ENCODE results near the gene PIGP. TPM values are rescaled to one million over a fixed set of nuclear protein-coding genes. Genes with fewer than 3 reads are reported as not detected.

The PIGP gene
- total and polyA plus RNA-seq, 9 of the 15 experiments (the other 6 are each of a cell fraction or from before 2014, with no cell fraction given), result 18.3 to 122 (median 35.6) TPM

DNA sequence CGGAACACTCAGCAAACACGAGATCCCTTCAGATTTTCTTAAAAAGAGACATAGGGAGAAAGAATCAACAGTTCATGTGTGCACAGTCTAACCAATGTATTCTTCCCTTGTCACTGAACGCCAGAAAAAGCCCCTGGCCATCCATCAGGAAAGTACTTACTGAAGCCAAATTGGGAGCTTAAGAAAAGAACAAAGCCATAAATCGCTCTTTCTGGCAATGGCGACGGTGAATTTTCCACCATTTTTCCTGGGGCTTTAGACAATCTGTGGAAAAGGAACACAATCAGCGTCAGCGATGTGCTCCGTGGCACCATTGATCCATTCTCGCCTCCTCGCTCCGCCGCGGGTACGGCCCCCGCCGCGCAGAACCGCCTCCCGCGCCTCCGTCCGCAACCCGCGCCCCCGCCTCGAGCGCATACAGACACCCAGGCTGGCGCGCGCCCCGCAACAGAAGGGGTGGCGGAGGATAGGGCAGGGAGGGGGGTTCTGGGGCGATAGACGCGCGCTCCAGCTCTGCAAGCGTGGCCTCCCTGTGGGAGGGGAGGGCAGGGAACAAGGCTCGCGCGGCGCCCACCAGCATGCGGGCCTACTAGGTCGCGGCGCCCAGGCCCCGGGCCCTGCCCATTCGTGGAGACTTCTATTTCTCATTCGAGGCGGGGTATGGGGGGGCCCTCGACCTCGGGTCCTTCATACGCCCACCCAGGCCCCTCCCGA is 440 bp downstream of the PIGP start (continued):
- TF ChIP-seq, protein P1, sequence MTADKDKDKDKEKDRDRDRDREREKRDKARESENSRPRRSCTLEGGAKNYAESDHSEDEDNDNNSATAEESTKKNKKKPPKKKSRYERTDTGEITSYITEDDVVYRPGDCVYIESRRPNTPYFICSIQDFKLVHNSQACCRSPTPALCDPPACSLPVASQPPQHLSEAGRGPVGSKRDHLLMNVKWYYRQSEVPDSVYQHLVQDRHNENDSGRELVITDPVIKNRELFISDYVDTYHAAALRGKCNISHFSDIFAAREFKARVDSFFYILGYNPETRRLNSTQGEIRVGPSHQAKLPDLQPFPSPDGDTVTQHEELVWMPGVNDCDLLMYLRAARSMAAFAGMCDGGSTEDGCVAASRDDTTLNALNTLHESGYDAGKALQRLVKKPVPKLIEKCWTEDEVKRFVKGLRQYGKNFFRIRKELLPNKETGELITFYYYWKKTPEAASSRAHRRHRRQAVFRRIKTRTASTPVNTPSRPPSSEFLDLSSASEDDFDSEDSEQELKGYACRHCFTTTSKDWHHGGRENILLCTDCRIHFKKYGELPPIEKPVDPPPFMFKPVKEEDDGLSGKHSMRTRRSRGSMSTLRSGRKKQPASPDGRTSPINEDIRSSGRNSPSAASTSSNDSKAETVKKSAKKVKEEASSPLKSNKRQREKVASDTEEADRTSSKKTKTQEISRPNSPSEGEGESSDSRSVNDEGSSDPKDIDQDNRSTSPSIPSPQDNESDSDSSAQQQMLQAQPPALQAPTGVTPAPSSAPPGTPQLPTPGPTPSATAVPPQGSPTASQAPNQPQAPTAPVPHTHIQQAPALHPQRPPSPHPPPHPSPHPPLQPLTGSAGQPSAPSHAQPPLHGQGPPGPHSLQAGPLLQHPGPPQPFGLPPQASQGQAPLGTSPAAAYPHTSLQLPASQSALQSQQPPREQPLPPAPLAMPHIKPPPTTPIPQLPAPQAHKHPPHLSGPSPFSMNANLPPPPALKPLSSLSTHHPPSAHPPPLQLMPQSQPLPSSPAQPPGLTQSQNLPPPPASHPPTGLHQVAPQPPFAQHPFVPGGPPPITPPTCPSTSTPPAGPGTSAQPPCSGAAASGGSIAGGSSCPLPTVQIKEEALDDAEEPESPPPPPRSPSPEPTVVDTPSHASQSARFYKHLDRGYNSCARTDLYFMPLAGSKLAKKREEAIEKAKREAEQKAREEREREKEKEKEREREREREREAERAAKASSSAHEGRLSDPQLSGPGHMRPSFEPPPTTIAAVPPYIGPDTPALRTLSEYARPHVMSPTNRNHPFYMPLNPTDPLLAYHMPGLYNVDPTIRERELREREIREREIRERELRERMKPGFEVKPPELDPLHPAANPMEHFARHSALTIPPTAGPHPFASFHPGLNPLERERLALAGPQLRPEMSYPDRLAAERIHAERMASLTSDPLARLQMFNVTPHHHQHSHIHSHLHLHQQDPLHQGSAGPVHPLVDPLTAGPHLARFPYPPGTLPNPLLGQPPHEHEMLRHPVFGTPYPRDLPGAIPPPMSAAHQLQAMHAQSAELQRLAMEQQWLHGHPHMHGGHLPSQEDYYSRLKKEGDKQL (CRISPR knock-in tag; IDR thresholded peaks at IDR 0.05; ENCODE audit: borderline replicate concordance), result no peak
- TF ChIP-seq, protein P2, sequence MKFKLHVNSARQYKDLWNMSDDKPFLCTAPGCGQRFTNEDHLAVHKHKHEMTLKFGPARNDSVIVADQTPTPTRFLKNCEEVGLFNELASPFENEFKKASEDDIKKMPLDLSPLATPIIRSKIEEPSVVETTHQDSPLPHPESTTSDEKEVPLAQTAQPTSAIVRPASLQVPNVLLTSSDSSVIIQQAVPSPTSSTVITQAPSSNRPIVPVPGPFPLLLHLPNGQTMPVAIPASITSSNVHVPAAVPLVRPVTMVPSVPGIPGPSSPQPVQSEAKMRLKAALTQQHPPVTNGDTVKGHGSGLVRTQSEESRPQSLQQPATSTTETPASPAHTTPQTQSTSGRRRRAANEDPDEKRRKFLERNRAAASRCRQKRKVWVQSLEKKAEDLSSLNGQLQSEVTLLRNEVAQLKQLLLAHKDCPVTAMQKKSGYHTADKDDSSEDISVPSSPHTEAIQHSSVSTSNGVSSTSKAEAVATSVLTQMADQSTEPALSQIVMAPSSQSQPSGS (CRISPR knock-in tag; IDR thresholded peaks at IDR 0.05), result no peak
- no peak for TF ChIP-seq MEF2D (tag; conservative IDR thresholded peaks at IDR 0.05; ENCODE audit: low read depth)
- TF ChIP-seq ZNF75A (CRISPR knock-in tag; IDR thresholded peaks at IDR 0.05), result no peak
- no peak for TF ChIP-seq MED1 (CRISPR knock-in tag; IDR thresholded peaks at IDR 0.05; ENCODE audit: borderline replicate concordance)
- 0 out of 2 replicates have a peak, but pooled peaks have one; percentile 50 for TF ChIP-seq SAFB (IDR thresholded peaks at IDR 0.05; ENCODE audit: borderline replicate concordance, low read depth, low read length)
- TF ChIP-seq, protein P3, sequence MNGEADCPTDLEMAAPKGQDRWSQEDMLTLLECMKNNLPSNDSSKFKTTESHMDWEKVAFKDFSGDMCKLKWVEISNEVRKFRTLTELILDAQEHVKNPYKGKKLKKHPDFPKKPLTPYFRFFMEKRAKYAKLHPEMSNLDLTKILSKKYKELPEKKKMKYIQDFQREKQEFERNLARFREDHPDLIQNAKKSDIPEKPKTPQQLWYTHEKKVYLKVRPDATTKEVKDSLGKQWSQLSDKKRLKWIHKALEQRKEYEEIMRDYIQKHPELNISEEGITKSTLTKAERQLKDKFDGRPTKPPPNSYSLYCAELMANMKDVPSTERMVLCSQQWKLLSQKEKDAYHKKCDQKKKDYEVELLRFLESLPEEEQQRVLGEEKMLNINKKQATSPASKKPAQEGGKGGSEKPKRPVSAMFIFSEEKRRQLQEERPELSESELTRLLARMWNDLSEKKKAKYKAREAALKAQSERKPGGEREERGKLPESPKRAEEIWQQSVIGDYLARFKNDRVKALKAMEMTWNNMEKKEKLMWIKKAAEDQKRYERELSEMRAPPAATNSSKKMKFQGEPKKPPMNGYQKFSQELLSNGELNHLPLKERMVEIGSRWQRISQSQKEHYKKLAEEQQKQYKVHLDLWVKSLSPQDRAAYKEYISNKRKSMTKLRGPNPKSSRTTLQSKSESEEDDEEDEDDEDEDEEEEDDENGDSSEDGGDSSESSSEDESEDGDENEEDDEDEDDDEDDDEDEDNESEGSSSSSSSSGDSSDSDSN (IDR thresholded peaks at IDR 0.05; ENCODE audit: borderline replicate concordance in 1 of 2, low read depth in 2 of 2, low read length in 2 of 2), result no peak
- TF ChIP-seq POLR2AphosphoS2 (IDR thresholded peaks at IDR 0.05; ENCODE audit: low read length), result no peak
- TF ChIP-seq SREBF1 (IDR thresholded peaks at IDR 0.05; ENCODE audit: borderline replicate concordance, low read depth, low read length), result no peak
- TF ChIP-seq ATF1 (CRISPR knock-in tag; IDR thresholded peaks at IDR 0.05), result no peak
- TF ChIP-seq ATF1 (tag; IDR thresholded peaks at IDR 0.05), result no peak
- no peak for TF ChIP-seq HIVEP1 (CRISPR knock-in tag; IDR thresholded peaks at IDR 0.05)
- 0 out of 2 replicates have a peak, but pooled peaks have one; percentile 41 for TF ChIP-seq KLF6 (CRISPR knock-in tag; IDR thresholded peaks at IDR 0.05; ENCODE audit: borderline replicate concordance)
- 0 out of 2 replicates have a peak, but pooled peaks have one; percentile 25 for TF ChIP-seq ZNF324 (CRISPR knock-in tag; IDR thresholded peaks at IDR 0.05)
- TF ChIP-seq ASH1L (IDR thresholded peaks at IDR 0.05; ENCODE audit: borderline replicate concordance, low read depth, partially characterized antibody), result no peak
- no peak for TF ChIP-seq EZH2 (IDR thresholded peaks at IDR 0.05; ENCODE audit: borderline replicate concordance, low read depth, low read length)
- no peak for TF ChIP-seq RBM34 (IDR thresholded peaks at IDR 0.05; ENCODE audit: borderline replicate concordance, insufficient read depth, low read length)

Measured in K562 (cell line).